ENCODE data around the gene KIAA0513.

The KIAA0513 gene

GRCh38 chr16:85075236-85075924 is 47.8 kb downstream of the KIAA0513 start:
- no peak for DNase-seq (ENCODE audit: low read depth)
- no peak for TF ChIP-seq CTCF (IDR thresholded peaks at IDR 0.05; ENCODE audit: insufficient read depth, low read depth, low read length, missing control alignments)
- no peak overlapping the region for H3K4me3 ChIP-seq (ENCODE audit: low read length)

- TF ChIP-seq CTCF (IDR thresholded peaks at IDR 0.05; ENCODE audit: insufficient read depth, low read depth, low read length, missing control alignments): no peak
- no peak for DNase-seq (ENCODE audit: low read depth)
- H3K4me3 ChIP-seq (ENCODE audit: low read length): no peak overlapping the region
Observed at GRCh38 chr16:85077039-85077438, 49.4 kb downstream of the KIAA0513 start.

- DNase-seq (ENCODE audit: low read depth): no peak
- H3K4me3 ChIP-seq (ENCODE audit: low read length): no peak overlapping the region
- TF ChIP-seq CTCF (IDR thresholded peaks at IDR 0.05; ENCODE audit: insufficient read depth, low read depth, low read length, missing control alignments): no peak
Observed at GRCh38 chr16:85077576-85078125, 50.1 kb downstream of the KIAA0513 start.

GRCh38 chr16:85078226-85078625 is 50.6 kb downstream of the KIAA0513 start:
- H3K4me3 ChIP-seq (ENCODE audit: low read length): no peak overlapping the region
- TF ChIP-seq CTCF (IDR thresholded peaks at IDR 0.05; ENCODE audit: insufficient read depth, low read depth, low read length, missing control alignments): no peak
- DNase-seq (ENCODE audit: low read depth): peak; percentile 57

- no peak for TF ChIP-seq CTCF (IDR thresholded peaks at IDR 0.05; ENCODE audit: insufficient read depth, low read depth, low read length, missing control alignments)
- no peak for DNase-seq (ENCODE audit: low read depth)
- H3K4me3 ChIP-seq (ENCODE audit: low read length): no peak overlapping the region
Observed at GRCh38 chr16:85078952-85079351, 51.4 kb downstream of the KIAA0513 start.

GRCh38 chr16:85079785-85080570 is 52.4 kb downstream of the KIAA0513 start:
- no peak for DNase-seq (ENCODE audit: low read depth)
- no peak overlapping the region for H3K4me3 ChIP-seq (ENCODE audit: low read length)
- no peak for TF ChIP-seq CTCF (IDR thresholded peaks at IDR 0.05; ENCODE audit: insufficient read depth, low read depth, low read length, missing control alignments)

Measured in epithelial cell of esophagus (primary cell).